GM18861 (cell line): ENCODE data around the gene ZKSCAN1.
"Not testable (repeated sequence)": the region's sequence is repeated elsewhere in the genome, so short reads cannot be mapped to it uniquely, and the experiment has no call there.

Source experiments
- ATAC-seq: cut with Tn5 transposase; IDR thresholded peaks from one replicate; pipeline ENCODE4 v1.9.1; 2021; ENCODE audit not compliant: unreplicated experiment

The ZKSCAN1 gene

DNA sequence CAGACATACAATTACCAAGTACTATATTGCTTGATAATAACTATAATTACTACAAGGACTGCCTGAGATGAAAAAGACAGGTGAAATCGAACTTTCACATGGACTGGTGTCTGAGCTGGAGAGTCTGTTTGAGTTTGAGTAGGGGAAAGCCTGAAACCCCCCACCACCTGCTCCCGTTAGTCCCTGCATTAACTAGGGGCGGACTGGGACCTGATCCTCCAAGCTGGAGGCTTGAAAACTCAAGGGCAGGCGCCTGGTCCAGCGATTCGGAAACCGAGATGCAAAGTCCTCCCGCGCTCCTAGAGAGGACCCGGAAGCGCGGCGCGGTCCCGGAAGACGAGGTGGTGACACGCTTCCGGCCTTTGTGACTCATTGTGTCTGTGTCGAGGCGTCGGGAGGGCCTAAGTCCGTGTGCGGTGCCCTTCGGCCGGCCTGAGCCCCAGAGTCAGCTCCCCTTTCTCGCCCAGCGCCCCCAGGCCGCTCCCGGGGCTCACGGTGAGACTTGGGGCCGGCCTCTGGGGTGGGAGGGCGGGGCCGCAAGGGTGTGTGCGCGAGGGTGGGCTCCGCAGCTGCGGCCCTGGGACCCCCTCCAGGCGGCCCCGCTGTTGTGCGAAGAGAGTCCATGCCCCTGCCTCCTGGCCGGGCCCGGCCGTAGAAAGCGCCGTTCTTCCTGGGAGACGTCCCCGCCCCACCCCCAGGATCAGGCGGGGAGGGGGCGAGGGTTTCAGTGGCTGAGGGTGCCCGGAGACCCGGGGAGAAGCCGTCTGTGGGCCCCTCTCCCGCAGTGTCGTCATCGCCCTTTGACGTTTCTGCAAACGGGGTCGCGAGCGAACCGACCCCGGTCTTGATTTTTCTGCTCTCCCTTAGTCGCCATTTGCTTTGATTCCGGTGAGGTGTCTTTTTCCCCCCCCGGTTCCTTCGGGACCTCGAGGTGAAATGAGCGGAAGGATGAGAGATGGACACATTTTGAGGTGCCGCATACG lies at the start of gene ZKSCAN1:
ZKSCAN1 (plus strand) TSS at position 365 of the 983 bp plus-strand sequence. CDS start 7,911 bp downstream, outside the sequence.
- ATAC-seq = peak; percentile 94

DNA sequence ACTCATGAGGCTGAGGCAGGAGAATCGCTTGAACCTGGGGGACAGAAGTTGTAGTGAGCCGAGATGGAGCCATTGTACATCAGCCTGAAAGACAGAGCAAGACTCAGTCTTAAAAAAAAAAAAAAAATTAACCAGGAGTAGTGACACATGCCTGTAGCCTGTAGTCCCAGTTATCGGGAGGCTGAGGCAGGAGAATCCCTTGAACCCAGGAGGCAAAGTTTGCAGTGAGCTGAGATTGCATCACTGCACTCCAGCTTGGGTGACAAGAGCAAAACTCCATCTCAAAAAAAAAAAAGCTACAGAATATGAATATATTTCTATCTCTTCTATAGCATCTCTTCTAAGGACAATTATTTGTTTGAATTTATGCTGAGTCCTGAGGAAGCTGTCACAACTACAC lies 46.1 kb upstream of the ZKSCAN1 start:
- no peak for ATAC-seq

DNA sequence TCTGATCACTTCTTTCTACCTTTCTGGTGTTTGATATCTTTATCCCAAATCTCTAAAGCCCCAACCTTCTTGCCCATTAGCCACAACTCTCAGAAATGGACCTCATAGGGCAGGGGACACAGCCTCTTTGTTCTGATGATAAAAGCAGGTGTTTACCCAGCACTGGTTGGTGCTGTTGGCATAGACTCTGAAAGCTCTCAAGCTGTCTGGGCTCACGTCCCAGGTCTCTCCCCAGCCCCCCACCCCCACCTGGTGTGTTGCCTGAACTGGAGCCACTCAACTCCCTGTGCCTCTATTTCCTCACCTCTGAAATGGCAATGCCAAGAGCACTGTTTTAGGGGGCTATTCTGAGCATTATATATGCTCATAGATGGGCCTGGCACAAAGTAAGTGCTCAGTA lies 45.6 kb upstream of the ZKSCAN1 start:
- not testable (repeated sequence) for ATAC-seq

DNA sequence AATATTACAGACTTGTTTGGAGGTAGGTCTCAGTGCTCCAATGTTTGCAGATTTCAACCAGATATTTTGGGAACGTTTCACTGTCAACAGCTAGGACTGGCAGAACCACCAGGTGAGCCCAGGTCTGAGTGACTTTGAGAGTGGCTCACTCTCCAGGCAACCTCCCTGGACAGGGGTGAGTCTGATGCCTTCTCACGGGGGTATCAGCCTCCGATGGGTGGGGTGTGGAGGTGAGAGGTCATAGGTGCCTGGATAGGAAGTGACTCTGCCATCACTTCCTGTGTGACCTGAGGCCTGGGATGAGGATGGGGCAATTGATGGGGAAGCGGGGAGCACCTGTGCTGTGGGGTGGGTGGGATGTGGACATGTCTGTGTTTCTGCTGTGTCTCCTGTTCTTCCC lies 44.2 kb upstream of the ZKSCAN1 start:
- ATAC-seq = no peak

DNA sequence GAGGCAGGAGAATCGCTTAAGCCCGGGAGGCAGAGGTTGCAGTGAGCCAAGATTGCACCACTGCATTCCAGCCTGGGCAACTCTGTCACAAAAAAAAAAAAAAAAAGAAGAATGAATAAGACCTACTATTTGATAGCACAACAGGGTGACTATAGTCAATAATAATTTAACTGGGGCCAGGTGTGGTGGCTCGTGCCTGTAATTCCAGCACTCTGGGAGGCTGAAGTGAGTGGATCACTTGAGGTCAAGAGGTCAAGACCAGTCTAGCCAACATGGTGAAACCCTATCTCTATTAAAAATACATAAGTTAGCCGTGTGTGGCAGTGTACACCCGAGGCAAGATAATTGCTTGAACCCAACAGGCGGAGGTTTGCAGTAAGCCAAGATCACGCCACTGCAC lies 41.6 kb upstream of the ZKSCAN1 start:
- ATAC-seq = not testable (repeated sequence)

DNA sequence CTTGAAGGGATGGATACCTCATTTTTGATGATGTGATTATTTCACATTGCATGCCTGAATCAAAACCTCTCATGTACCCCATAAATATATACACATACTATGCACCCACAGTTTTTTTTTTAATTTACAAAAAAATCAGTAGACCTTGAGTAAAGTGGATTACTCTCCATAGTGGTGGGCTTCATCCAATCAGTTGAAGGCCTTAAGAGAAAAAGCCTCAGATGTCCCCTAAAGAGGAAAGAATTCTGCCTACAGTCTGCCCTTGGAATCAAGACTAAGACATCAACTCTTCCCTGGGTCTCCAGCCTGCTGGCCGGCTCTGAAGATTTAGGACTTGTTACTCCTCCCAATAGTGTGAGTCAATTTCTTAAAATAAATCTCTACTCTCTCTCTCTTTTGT lies 40.7 kb upstream of the ZKSCAN1 start:
- no peak for ATAC-seq

DNA sequence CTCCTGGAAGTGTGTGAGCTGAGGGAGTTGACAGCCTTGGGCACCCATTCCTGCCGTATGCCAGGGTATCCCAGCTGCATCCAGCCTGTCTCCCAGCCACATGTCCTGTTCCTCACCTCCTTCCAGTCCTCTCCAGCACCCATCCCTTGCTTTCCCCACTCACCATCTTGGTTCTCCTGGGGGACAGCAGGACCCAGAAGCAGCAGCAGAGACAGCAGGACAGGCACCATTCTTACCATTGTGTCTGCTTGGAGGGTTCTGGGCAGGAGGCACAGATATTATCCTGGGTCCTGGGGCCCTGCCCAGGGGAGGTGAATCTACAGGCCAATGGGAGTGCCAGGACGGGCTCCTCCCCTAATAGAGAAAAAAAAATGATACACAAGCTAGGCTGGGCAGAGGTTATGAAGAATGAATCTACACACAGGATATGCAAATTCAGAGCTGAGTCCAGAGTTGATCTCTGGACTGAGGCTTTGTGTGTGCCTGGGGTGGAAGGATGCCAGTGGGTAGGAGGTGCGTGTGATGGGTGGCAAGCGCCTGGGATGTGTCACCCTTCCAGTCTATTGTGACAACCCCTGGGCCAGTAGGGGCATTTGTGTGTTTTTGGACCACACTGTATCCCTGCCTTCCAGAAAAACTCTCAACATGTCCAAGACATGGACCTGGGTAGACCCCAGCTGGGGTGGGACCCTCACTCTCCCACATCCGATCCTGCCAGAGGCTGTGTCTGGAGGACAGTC lies 39.4 kb upstream of the ZKSCAN1 start, which contains the start of gene AZGP1:
AZGP1 (minus strand) TSS at position 250 of the 740 bp plus-strand sequence; CDS start at position 239, 11 bp downstream.
- no peak for ATAC-seq

DNA sequence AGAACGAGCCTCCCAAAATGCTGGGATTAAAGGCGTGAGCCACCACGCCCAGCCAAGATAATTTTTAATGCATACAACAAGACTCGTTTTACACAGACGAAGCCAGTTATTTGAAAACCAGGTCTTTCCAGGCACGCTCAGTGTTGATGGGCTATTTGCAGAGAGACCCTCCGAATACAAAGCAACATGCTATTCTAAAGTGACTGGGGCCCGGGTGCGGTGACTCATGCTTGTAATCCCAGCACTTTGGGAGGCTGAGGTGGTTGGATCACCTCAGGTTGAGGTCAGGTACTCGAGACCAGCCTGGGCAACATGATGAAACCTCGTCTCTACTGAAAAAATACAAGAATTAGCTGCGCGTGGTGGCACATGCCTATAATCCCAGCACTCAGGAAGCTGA lies 38.8 kb upstream of the ZKSCAN1 start:
- no peak for ATAC-seq

DNA sequence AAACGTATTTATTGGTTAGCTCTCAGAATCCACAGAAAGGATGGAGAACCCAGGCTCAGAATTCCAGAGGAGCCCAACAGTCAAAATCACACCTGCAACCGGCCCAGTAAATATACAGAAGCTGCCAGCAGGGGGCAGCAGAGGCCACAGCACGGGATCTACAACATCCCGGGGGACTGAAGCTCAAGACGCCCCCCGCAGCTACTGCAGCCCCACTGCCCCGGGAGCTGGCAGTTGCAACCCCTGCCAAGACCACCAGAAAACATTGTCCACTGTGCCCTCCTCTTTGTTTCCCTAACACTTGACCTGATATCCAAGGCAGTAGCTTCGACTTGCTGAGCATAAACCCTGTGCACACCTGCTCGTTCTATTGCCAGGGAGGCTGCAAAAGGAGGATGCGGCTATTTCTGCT lies 35.6 kb upstream of the ZKSCAN1 start:
- not testable (repeated sequence) for ATAC-seq

DNA sequence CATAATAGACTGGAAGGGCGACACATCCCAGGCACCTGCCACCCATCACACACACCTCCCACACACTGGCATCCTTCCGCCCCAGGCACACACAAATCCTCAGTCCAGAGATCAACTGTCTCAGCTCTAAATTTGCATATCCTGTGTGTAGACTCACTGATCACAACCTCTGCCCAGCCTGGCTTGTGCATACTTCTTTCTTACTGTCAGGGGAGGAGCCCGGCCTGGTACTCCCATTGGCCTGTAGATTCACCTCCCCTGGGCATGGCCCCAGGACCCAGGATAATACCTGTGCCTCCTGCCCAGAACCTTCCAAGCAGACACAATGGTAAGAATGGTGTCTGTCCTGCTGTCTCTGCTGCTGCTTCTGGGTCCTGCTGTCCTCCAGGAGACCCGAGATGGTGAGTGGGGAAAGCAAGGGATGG lies 34.9 kb upstream of the ZKSCAN1 start:
- not testable (repeated sequence) for ATAC-seq

DNA sequence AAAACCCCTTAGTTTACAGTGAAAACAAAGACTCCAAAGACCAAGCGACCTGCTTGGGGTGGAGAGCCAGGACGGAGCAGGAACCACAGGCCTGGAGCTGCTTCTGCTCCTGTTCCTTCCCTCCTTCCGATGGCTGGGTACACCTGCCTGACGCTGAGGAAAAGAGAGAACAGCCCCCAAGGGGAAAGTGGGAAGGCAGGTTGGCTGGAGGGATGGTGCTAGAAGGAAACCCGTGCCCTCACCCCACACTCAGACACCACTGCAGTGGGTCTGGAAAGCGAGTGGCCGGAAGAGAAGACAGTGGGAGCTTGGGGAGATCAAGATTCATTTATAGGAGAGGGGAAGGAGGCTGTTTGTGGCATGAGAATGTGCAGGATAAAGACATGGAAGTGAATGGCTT lies 34.3 kb upstream of the ZKSCAN1 start:
- not testable (repeated sequence) for ATAC-seq

DNA sequence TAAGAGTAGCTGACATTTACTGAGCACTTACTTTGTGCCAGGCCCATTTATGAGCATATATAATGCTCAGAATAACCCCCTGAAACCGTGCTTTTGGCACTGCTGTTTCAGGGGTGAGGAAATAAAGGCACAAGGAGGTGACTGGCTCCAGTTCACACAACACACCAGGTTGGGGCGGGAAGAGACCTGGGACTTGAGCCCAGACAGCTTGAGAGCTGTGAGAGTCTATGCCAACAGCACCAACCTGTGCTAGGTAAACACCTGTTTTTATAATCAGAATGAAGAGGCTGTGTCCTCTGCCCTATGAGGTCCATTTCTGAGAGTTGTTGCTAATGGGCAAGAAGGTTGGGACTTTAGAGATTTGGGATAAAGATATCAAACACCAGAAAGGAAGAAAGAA lies 30.8 kb upstream of the ZKSCAN1 start:
- ATAC-seq = no peak

DNA sequence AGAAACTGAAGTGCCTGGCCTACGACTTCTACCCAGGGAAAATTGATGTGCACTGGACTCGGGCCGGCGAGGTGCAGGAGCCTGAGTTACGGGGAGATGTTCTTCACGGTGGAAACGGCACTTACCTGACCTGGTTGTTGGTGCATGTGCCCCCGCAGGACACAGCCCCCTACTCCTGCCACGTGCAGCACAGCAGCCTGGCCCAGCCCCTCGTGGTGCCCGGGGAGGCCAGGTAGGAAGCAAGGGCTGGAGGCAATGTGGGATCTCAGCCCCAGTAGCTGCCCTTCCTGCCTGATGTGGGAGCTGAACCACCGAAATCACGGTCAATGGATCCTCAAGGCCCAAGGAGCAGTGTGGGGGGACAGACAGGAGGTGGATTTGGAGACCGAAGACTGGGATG lies 28.1 kb upstream of the ZKSCAN1 start:
- ATAC-seq = not testable (repeated sequence)

DNA sequence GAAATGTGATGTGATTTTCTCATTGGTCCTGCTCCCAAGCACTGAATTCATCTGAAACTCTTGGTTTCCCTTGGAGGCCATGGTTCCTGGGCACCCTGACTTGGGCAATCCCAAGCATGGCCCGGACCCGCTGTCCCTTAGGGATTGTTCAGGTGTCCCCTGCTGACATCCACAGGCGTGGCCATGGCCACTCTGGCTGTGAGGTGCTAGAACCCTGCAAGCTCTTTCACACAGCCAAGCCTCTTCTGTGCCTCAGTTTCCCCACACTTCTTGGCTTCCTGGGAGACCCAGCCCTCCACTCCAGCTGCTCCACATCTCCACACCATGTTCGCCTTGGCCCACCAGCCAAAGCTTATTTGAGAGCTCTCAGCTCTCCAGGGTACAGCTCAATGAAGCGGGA lies 27.6 kb upstream of the ZKSCAN1 start:
- ATAC-seq = no peak

DNA sequence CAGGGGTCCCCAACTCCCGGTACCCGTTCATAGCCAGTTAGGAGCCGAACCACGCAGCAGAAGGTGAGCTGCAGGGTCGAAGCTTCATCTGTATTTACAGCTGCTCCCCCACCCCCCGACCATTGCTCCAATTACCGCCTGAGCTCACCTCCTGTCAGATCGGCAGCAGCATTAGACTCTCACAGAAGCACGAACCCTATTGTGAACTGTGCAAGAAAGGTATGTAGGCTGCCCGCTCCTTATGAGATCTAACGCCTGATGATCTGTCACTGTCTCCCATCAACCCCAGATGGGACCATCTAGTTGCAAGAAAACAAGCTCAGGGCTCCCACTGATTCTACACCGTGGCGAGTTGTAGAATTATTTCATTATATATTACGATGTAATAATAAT lies 24.9 kb upstream of the ZKSCAN1 start:
- ATAC-seq = no peak

DNA sequence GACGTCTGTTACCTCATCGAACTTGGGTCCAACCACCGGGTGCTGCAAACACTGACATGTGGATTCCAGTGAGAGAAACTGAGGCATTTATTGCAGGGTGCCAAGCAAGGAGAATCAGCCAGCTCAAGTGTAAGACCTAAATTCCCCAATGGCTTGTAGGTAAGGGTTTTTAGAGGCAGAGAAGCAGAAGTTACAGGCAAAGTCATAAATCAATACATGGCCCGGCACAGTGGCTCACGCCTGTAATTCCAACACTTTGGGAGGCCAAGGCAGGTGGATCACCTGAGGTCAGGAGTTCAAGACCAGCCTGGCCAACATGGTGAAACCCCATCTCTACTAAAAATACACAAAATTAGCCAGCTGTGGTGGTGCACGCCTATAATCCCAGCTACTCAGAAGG lies 23.9 kb upstream of the ZKSCAN1 start:
- not testable (repeated sequence) for ATAC-seq

DNA sequence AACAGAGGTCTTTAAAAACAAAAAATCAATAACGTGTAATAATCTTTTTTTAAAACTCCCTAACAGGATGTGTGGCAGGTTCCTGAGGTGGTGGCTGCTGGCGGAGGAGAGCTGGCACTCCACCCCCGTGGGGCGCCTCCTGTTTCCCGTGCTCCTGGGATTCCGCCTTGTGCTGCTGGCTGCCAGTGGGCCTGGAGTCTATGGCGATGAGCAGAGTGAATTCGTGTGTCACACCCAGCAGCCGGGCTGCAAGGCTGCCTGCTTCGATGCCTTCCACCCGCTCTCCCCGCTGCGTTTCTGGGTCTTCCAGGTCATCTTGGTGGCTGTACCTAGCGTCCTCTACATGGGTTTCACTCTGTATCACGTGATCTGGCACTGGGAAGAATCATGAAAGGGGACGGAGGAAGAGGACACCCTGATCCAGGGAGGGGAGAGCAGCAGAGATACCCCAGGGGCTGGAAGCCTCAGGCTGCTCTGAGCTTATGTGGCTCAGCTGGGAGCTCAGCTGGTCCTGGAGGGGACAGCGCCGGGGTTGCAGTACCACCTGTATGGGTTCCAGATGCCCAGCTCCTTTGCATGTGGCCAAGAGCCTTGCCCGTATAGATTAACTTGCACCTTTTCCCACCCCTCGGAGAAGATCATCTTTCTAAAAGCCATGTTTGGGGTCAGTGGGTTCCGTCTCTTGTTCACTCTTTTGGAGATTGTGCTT lies 22.9 kb upstream of the ZKSCAN1 start:
- ATAC-seq = no peak

DNA sequence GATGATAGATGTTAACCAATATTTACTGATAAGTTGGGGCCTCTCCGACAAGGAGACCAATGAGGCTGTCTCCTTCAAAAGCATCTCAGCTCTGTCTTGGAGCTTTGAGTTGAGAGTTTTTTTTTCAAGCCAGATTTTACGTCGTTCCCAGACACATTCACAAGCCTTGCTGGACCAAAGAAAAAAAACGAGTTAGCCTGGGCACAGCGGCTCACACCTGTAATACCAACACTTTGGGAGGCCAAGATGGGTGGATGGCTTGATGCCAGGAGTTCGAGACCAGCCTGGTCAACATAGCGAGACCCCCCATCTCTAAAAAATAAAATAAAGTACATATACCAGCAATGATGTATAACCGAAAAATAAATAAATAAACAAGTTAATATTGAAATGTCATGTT lies 20.6 kb upstream of the ZKSCAN1 start:
- ATAC-seq = no peak

DNA sequence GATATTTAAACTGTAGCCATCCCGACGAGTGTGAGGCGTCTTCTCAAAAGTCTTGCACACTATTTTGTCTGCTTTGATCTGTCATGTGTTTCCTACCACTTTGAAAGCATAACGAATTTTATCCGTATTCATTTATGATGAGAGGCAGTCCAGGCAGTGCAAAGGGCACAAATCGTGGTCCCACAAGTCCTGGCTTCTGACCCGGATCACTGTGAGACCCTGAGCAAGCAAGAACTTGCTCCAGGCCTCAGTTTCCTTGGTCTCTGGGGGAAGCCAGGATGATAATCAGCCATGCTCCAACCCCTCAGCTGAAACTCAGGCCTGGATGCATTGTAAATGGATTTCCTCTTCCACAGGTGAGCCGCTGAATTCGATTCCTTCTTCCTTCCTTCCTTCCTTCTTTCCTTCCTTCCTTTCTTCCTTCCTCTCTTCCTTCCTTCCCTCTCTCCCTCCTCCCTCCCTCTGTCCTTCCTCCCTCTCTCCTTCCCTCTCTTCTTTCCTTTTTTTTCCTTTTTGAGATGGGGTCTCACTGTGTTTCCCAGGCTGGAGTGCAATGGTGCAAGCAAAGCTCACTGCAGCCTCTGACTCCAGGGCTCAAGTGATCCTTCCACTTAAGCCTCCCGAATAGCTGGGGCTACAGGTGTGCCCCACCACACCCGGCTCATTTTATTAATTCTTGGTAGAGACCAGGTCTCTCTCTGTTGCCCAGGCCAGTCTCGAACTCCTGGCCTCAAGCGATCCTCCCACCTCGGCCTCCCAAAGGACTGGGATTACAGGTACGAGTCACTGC lies 18.4 kb upstream of the ZKSCAN1 start:
- no peak for ATAC-seq

DNA sequence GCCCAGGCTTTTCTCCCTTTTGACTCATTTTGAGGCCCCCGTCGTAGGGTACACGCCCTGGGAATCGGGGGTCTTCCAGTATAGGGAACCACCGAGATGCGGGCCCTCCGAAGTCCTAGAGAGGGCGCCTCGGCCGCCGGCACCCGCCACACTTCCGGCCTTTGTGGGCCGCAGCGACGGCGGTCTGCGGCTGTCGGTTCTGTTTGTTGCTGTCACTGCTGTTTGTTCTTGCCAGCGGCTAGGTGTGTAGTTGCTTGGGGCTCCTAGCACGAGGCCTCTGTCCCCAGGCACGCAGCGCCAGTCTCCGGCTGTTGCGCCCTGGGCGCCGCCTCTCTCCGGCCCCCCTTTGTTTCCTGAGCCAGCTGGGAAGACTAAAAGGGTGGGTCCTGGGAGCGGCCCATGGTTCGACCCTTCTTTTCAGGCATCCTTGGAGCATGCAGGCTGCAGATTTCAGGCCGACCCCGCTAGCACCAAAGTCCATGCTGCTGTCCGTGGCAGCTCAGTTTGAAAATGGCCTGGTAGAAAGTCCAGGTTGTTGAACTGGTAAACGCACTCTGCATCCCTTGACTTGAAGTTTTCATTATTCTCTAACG lies 17.8 kb upstream of the ZKSCAN1 start:
- ATAC-seq = no peak
